Calu3 (cell line): ENCODE data around the gene BPIFB6. TPM values are rescaled to one million over a fixed set of nuclear protein-coding genes. Genes with fewer than 3 reads are reported as not detected.

Experiments
- BruUV-seq: library from RNA; stranded (reverse); fragments of 400-500 nt; replicated peaks from 2 replicates; lab custom pipeline; 2021; lab: Mats Ljungman, UMichigan
- CTCF ChIA-PET: fragments of 300-600 bp; sonication (Branson Sonifier 250); formaldehyde crosslinking; loops from one replicate; lab custom pipeline; 2022; ENCODE audit warnings: antibody characterized with exemption; lab: Charles Lee
- DNase-seq: peaks from one replicate; pipeline ENCODE4 v3.0.0; 2022
- H3K27ac Mint-ChIP-seq: one replicate; pipeline ENCODE4 v1.8.0; 2022; ENCODE audit warnings: mixed read lengths; ENCODE audit not compliant: unreplicated experiment
- H3K27me3 Mint-ChIP-seq: one replicate; pipeline ENCODE4 v1.8.0; 2022; ENCODE audit warnings: mixed read lengths; ENCODE audit not compliant: unreplicated experiment
- H3K36me3 Mint-ChIP-seq: one replicate; pipeline ENCODE4 v1.8.0; 2022; ENCODE audit warnings: mild to moderate bottlenecking, moderate library complexity, mixed read lengths; ENCODE audit not compliant: insufficient read depth, unreplicated experiment
- H3K4me1 Mint-ChIP-seq: one replicate; pipeline ENCODE4 v1.8.0; 2022; ENCODE audit warnings: mild to moderate bottlenecking, low read depth, mixed read lengths; ENCODE audit not compliant: unreplicated experiment
- H3K4me3 Mint-ChIP-seq: one replicate; pipeline ENCODE4 v1.8.0; 2022; ENCODE audit warnings: mild to moderate bottlenecking, low read depth, moderate library complexity, mixed read lengths; ENCODE audit not compliant: unreplicated experiment
- H3K9me3 Mint-ChIP-seq: one replicate; pipeline ENCODE4 v1.8.0; 2022; ENCODE audit warnings: low read depth, mixed read lengths; ENCODE audit not compliant: unreplicated experiment
- intact Hi-C: fragments of 100-400 bp; cut with micrococcal nuclease; formaldehyde crosslinking; loops from one replicate; pipeline ENCODE4 v1.10.0; 2022; ENCODE audit not compliant: unreplicated experiment
- total RNA-seq: library from RNA; stranded (reverse); gene quantifications from 2 replicates; pipeline ENCODE4 v1.2.3, GENCODE V29; 2022
- TF ChIP-seq, protein P1 (sequence below): fragments of 200-600 bp; IDR thresholded peaks from one replicate; pipeline ENCODE4 v1.8.0; 2022; ENCODE audit warnings: antibody characterized with exemption; ENCODE audit not compliant: unreplicated experiment

Gene BPIFB6
- total RNA-seq, 1 experiment from 2014 or later = not detected

DNA sequence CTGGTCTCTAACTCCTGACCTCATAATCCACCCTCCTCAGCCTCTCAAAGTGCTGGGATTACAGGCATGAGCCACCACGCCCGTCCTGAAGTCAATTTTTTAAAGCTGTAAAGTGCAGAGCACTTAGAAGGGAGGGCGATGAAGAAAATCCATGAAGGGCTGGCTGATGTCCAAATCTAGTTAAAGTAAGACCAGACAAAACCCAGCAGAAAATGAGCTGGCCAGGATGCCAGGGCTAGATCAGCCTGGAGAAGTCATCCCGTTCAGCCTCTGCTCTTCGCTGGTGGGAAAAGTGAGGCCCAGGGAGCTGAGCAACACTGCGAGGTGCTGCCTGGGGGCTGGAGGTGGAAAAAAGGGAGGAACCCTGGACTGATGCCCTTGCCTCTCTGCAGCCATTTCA is 51.1 kb downstream of the BPIFB6 start:
- Mint-ChIP-seq H3K36me3 (no peaks in the 10 kb centered on the region), H3K27me3 (peaks cover 79% of the 10 kb centered on the region), H3K4me3 (no peak overlapping the region), H3K9me3 (peaks cover 5% of the 10 kb centered on the region), H3K27ac (no peak overlapping the region), H3K4me1 (no peaks in the 10 kb centered on the region)
- TF ChIP-seq, protein P1, sequence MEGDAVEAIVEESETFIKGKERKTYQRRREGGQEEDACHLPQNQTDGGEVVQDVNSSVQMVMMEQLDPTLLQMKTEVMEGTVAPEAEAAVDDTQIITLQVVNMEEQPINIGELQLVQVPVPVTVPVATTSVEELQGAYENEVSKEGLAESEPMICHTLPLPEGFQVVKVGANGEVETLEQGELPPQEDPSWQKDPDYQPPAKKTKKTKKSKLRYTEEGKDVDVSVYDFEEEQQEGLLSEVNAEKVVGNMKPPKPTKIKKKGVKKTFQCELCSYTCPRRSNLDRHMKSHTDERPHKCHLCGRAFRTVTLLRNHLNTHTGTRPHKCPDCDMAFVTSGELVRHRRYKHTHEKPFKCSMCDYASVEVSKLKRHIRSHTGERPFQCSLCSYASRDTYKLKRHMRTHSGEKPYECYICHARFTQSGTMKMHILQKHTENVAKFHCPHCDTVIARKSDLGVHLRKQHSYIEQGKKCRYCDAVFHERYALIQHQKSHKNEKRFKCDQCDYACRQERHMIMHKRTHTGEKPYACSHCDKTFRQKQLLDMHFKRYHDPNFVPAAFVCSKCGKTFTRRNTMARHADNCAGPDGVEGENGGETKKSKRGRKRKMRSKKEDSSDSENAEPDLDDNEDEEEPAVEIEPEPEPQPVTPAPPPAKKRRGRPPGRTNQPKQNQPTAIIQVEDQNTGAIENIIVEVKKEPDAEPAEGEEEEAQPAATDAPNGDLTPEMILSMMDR = no peak
- no TSS peak for BruUV-seq
- intact Hi-C loops = no loop called here
- DNase-seq = peak; percentile 20
- CTCF ChIA-PET = interaction anchor here (0.6 kb wide), 1 partner anchor 25 kb away, joined by 3 read pairs; no protein-coding TSS in a partner anchor

DNA sequence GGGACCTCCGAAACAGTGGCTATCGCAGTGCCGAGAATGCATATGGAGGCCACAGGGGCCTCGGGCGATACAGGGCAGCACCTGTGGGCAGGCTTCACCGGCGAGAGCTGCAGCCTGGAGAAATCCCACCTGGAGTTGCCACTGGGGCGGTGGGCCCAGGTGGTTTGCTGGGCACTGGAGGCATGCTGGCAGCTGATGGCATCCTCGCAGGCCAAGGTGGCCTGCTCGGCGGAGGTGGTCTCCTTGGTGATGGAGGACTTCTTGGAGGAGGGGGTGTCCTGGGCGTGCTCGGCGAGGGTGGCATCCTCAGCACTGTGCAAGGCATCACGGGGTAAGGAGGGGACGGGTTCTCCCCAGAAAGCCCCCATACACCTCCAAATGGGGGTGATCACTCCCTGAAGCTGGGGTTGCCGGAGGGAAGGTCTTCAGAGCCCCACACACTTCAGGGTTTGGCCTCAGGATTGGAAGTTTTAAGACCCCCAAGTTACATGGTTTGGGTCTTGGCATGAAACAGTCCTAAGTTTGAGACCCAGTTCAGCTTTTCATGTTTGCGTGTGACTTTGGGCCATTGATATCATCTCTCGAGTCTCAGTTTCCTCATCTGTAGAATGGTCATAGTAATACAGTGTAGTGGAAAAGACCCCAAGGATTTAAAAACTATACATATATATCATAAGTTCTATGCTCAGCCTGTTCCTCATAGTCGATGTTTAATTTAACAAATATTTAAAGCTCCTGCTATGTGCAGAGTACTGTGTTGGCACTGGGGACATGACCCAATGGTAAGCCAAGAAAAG is 52.3 kb downstream of the BPIFB6 start:
- H3K9me3 Mint-ChIP-seq = peaks cover 5% of the 10 kb centered on the region
- H3K27ac Mint-ChIP-seq = no peak overlapping the region
- no TSS peak for BruUV-seq
- intact Hi-C loops = no loop called here
- CTCF ChIA-PET = interaction anchor here (0.5 kb wide), 1 partner anchor 168 kb away, joined by 3 read pairs; no protein-coding TSS in a partner anchor
- TF ChIP-seq, protein P1 = no peak
- no peaks in the 10 kb centered on the region for H3K4me1 Mint-ChIP-seq
- H3K36me3 Mint-ChIP-seq = no peaks in the 10 kb centered on the region
- H3K27me3 Mint-ChIP-seq = peaks cover 79% of the 10 kb centered on the region
- no peak overlapping the region for H3K4me3 Mint-ChIP-seq
- no peak for DNase-seq

DNA sequence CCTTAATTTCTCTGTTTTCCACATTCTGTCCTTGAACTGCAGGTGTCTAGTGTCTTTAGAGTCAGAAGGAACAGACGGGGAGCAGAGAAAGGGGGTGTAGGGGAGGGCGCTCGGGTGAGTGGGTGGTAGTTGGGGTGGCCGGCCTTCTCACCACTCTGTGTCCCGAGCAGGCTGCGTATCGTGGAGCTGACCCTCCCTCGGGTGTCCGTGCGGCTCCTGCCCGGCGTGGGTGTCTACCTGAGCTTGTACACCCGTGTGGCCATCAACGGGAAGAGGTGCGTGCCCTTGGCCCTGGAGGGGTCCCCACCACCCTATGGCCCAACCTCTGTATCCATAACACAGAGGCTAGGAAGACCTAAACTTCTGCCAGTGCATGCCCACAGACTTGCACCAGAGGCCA is 53.3 kb downstream of the BPIFB6 start:
- H3K4me3 Mint-ChIP-seq = no peak overlapping the region
- H3K9me3 Mint-ChIP-seq = peaks cover 5% of the 10 kb centered on the region
- TF ChIP-seq, protein P1 = no peak
- no TSS peak for BruUV-seq
- intact Hi-C loops = no loop called here
- peaks cover 77% of the 10 kb centered on the region for H3K27me3 Mint-ChIP-seq
- CTCF ChIA-PET = no interaction called here
- no peaks in the 10 kb centered on the region for H3K36me3 Mint-ChIP-seq
- no peak overlapping the region for H3K27ac Mint-ChIP-seq
- no peaks in the 10 kb centered on the region for H3K4me1 Mint-ChIP-seq
- DNase-seq = no peak

DNA sequence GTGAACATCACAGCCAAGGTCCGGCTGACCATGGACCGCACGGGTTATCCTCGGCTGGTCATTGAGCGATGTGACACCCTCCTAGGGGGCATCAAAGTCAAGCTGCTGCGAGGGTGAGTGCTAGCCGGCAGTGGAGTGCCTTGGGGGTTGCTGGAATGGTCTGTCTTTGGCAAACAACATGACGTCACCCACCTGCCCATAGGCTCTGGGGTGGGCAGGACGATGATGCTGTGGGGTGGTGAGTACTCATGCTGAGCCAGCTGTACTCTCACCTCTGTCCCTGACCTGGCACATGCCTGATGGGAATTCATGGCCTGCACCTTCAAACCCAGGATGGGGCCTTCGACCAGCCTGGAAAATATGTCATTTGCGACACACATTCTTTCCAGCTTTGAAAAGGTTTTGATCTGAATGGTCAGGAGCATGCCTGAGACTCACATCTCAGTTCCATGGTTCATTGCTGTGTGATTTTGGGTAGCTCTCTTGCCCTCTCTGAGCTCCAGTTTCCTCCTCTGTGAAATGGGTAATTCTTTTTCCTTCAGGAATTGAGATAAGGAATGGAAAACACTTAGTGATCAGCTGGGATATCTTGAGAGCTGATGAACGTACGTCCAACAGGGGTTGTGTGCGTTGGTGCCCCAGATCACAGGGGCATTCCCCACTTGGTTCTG is 54.7 kb downstream of the BPIFB6 start:
- H3K4me3 Mint-ChIP-seq = no peak overlapping the region
- no peak for DNase-seq
- CTCF ChIA-PET = interaction anchor here (0.6 to 1.6 kb wide), 2 partner anchors 10 to 93 kb away, joined by 4 to 5 read pairs; no protein-coding TSS in a partner anchor
- no peaks in the 10 kb centered on the region for H3K9me3 Mint-ChIP-seq
- H3K27me3 Mint-ChIP-seq = peaks cover 76% of the 10 kb centered on the region
- no peaks in the 10 kb centered on the region for H3K36me3 Mint-ChIP-seq
- intact Hi-C loops = no loop called here
- H3K4me1 Mint-ChIP-seq = no peaks in the 10 kb centered on the region
- H3K27ac Mint-ChIP-seq = no peak overlapping the region
- TF ChIP-seq, protein P1 = no peak
- BruUV-seq = no TSS peak
